ENCODE results near the gene BBS7.

The BBS7 gene

GRCh38 chr4:121778991-121779628, 91.2 kb downstream of the BBS7 start:
- H2BK12ac ChIP-seq (ENCODE audit: low read length) = no peak overlapping the region
- DNase-seq = peak; percentile 48 to 74
- no peak overlapping the region for H3K23ac ChIP-seq (ENCODE audit: low read length)
- no peak overlapping the region for H2BK5ac ChIP-seq (ENCODE audit: low read depth, low read length, poor library complexity)
- no peak overlapping the region for H4K8ac ChIP-seq (ENCODE audit: low read depth, low read length)
- H3K9ac ChIP-seq (ENCODE audit: low read length) = no peak overlapping the region
- no peaks in the 10 kb centered on the region for H3K4me1 ChIP-seq (ENCODE audit: control insufficient read depth in 1 of 2, insufficient read depth in 2 of 2, low read length in 2 of 2)
- no peaks in the 10 kb centered on the region for H3K79me1 ChIP-seq (ENCODE audit: low read length)
- no CpG with 5 or more reads among the region's 8 CpGs for WGBS (ENCODE audit: extremely low coverage, insufficient coverage, insufficient read length)
- H4K12ac ChIP-seq (ENCODE audit: low read depth, low read length) = no peak overlapping the region
- no peak overlapping the region for H3K4me2 ChIP-seq (ENCODE audit: low read length)
- H3K14ac ChIP-seq (ENCODE audit: low read length) = no peak overlapping the region
- H3K18ac ChIP-seq (ENCODE audit: low read length) = no peak overlapping the region
- H2AK5ac ChIP-seq (ENCODE audit: low read length) = no peak overlapping the region
- H3K36me3 ChIP-seq (ENCODE audit: control insufficient read depth in 1 of 2, insufficient read depth in 2 of 2, low read length in 2 of 2) = no peaks in the 10 kb centered on the region
- no peaks in the 10 kb centered on the region for H3K9me3 ChIP-seq (ENCODE audit: insufficient read depth, low read depth, low read length)
- H2BK120ac ChIP-seq (ENCODE audit: insufficient read depth, low read length, poor library complexity) = no peak overlapping the region
- H3K79me2 ChIP-seq (ENCODE audit: control insufficient read depth, insufficient read depth, low read length, poor library complexity) = no peaks in the 10 kb centered on the region
- H3K27ac ChIP-seq (ENCODE audit: low read depth, low read length) = no peak overlapping the region
- H4K91ac ChIP-seq (ENCODE audit: low read depth, low read length) = no peak overlapping the region
- H3K4me3 ChIP-seq (ENCODE audit: low read depth, low read length) = no peak overlapping the region
- no peaks in the 10 kb centered on the region for H3K27me3 ChIP-seq (ENCODE audit: insufficient read depth, low read length)
- H3K4ac ChIP-seq (ENCODE audit: low read depth, low read length) = no peak overlapping the region
- no peak overlapping the region for H2AFZ ChIP-seq (ENCODE audit: insufficient read depth, low read length, poor library complexity)

- no peak overlapping the region for H3K27ac ChIP-seq (ENCODE audit: low read depth, low read length)
- no peaks in the 10 kb centered on the region for H3K4me1 ChIP-seq (ENCODE audit: control insufficient read depth in 1 of 2, insufficient read depth in 2 of 2, low read length in 2 of 2)
- no peak overlapping the region for H3K4me2 ChIP-seq (ENCODE audit: low read length)
- H2BK120ac ChIP-seq (ENCODE audit: insufficient read depth, low read length, poor library complexity) = no peak overlapping the region
- no peak overlapping the region for H4K8ac ChIP-seq (ENCODE audit: low read depth, low read length)
- no peak overlapping the region for H3K23ac ChIP-seq (ENCODE audit: low read length)
- no peaks in the 10 kb centered on the region for H3K27me3 ChIP-seq (ENCODE audit: insufficient read depth, low read length)
- no peak overlapping the region for H3K9ac ChIP-seq (ENCODE audit: low read length)
- no peak overlapping the region for H2AK5ac ChIP-seq (ENCODE audit: low read length)
- H3K4me3 ChIP-seq (ENCODE audit: low read depth, low read length) = no peak overlapping the region
- no CpG with 5 or more reads among the region's 3 CpGs for WGBS (ENCODE audit: extremely low coverage, insufficient coverage, insufficient read length)
- H2BK12ac ChIP-seq (ENCODE audit: low read length) = no peak overlapping the region
- no peak overlapping the region for H3K14ac ChIP-seq (ENCODE audit: low read length)
- no peak overlapping the region for H3K4ac ChIP-seq (ENCODE audit: low read depth, low read length)
- DNase-seq = no peak
- no peak overlapping the region for H4K12ac ChIP-seq (ENCODE audit: low read depth, low read length)
- H3K79me1 ChIP-seq (ENCODE audit: low read length) = no peaks in the 10 kb centered on the region
- no peaks in the 10 kb centered on the region for H3K9me3 ChIP-seq (ENCODE audit: insufficient read depth, low read depth, low read length)
- H4K91ac ChIP-seq (ENCODE audit: low read depth, low read length) = no peak overlapping the region
- no peak overlapping the region for H3K18ac ChIP-seq (ENCODE audit: low read length)
- H2AFZ ChIP-seq (ENCODE audit: insufficient read depth, low read length, poor library complexity) = no peak overlapping the region
- H3K36me3 ChIP-seq (ENCODE audit: control insufficient read depth in 1 of 2, insufficient read depth in 2 of 2, low read length in 2 of 2) = no peaks in the 10 kb centered on the region
- no peaks in the 10 kb centered on the region for H3K79me2 ChIP-seq (ENCODE audit: control insufficient read depth, insufficient read depth, low read length, poor library complexity)
- H2BK5ac ChIP-seq (ENCODE audit: low read depth, low read length, poor library complexity) = no peak overlapping the region
These were observed 92.6 kb downstream of the BBS7 start for GRCh38 chr4:121777625-121778024.

GRCh38 chr4:121776610-121777401, 93.5 kb downstream of the BBS7 start:
- no peaks in the 10 kb centered on the region for H3K27me3 ChIP-seq (ENCODE audit: insufficient read depth, low read length)
- no peak overlapping the region for H3K4me3 ChIP-seq (ENCODE audit: low read depth, low read length)
- no peak overlapping the region for H3K14ac ChIP-seq (ENCODE audit: low read length)
- H3K79me1 ChIP-seq (ENCODE audit: low read length) = no peaks in the 10 kb centered on the region
- no peak overlapping the region for H2BK12ac ChIP-seq (ENCODE audit: low read length)
- no peak overlapping the region for H2AFZ ChIP-seq (ENCODE audit: insufficient read depth, low read length, poor library complexity)
- no peak overlapping the region for H2AK5ac ChIP-seq (ENCODE audit: low read length)
- H4K91ac ChIP-seq (ENCODE audit: low read depth, low read length) = no peak overlapping the region
- H3K79me2 ChIP-seq (ENCODE audit: control insufficient read depth, insufficient read depth, low read length, poor library complexity) = no peaks in the 10 kb centered on the region
- no peak overlapping the region for H3K18ac ChIP-seq (ENCODE audit: low read length)
- H3K9ac ChIP-seq (ENCODE audit: low read length) = no peak overlapping the region
- no CpG with 5 or more reads among the region's 6 CpGs for WGBS (ENCODE audit: extremely low coverage, insufficient coverage, insufficient read length)
- H3K9me3 ChIP-seq (ENCODE audit: insufficient read depth, low read depth, low read length) = no peaks in the 10 kb centered on the region
- H2BK5ac ChIP-seq (ENCODE audit: low read depth, low read length, poor library complexity) = no peak overlapping the region
- no peak overlapping the region for H4K12ac ChIP-seq (ENCODE audit: low read depth, low read length)
- H3K36me3 ChIP-seq (ENCODE audit: control insufficient read depth in 1 of 2, insufficient read depth in 2 of 2, low read length in 2 of 2) = no peaks in the 10 kb centered on the region
- no peaks in the 10 kb centered on the region for H3K4me1 ChIP-seq (ENCODE audit: control insufficient read depth in 1 of 2, insufficient read depth in 2 of 2, low read length in 2 of 2)
- H3K27ac ChIP-seq (ENCODE audit: low read depth, low read length) = no peak overlapping the region
- no peak overlapping the region for H3K23ac ChIP-seq (ENCODE audit: low read length)
- no peak for DNase-seq
- H3K4me2 ChIP-seq (ENCODE audit: low read length) = no peak overlapping the region
- H2BK120ac ChIP-seq (ENCODE audit: insufficient read depth, low read length, poor library complexity) = no peak overlapping the region
- no peak overlapping the region for H4K8ac ChIP-seq (ENCODE audit: low read depth, low read length)
- no peak overlapping the region for H3K4ac ChIP-seq (ENCODE audit: low read depth, low read length)
